GM12872 (cell line): ENCODE results near the gene WDR76.
A peak's percentile ranks its signal among the peaks of the same experiment; 100 is the strongest.

Source experiments
- TF ChIP-seq, protein P1 (sequence below): IDR thresholded peaks from 3 replicates; pipeline ENCODE4 v1.5.1; 2011; ENCODE audit warnings: low read depth, mild to moderate bottlenecking, low read length, moderate library complexity; ENCODE audit not compliant: insufficient read depth

WDR76 gene

DNA sequence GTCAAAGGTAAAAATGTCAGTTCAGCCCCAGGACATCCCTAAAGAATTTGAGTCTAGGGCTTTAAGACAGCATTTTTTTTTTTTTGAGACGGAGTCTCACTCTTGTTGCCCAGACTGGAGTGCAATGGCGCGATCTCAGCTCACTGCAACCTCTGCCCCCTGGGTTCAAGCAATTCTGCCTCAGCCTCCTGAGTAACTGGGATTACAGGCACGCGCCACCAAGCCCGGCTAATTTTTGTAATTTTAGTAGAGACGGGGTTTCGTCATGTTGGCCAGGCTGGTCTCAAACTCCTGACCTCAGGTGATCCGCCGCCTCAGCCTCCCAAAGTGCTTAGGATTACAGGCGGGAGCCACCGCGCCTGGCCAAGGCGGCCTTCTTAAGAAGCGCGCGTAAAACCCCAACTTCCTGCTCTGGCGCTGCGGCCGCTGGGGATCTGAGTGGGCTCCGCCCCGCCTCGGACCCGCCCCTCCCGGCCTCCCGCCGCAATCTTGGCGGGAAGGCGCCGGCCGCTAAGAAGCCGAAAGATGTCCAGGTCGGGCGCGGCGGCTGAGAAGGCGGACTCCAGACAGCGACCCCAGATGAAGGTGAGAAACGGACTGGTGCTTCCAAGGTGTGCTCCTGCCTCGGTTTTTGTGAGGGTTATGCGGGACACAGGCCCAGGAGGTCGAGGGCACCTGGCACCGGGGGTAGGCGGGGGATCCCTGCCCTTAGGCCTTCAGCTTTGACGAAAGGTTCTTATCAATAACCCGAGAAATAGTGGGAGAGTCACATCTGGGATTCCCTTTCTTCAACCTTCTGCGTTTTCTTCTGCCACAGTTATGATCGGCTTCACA, at the start of gene WDR76:
WDR76 (plus strand) TSS at position 495 of the 834 bp plus-strand sequence; CDS start at position 526, 31 bp downstream.
- TF ChIP-seq, protein P1, sequence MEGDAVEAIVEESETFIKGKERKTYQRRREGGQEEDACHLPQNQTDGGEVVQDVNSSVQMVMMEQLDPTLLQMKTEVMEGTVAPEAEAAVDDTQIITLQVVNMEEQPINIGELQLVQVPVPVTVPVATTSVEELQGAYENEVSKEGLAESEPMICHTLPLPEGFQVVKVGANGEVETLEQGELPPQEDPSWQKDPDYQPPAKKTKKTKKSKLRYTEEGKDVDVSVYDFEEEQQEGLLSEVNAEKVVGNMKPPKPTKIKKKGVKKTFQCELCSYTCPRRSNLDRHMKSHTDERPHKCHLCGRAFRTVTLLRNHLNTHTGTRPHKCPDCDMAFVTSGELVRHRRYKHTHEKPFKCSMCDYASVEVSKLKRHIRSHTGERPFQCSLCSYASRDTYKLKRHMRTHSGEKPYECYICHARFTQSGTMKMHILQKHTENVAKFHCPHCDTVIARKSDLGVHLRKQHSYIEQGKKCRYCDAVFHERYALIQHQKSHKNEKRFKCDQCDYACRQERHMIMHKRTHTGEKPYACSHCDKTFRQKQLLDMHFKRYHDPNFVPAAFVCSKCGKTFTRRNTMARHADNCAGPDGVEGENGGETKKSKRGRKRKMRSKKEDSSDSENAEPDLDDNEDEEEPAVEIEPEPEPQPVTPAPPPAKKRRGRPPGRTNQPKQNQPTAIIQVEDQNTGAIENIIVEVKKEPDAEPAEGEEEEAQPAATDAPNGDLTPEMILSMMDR: no peak

DNA sequence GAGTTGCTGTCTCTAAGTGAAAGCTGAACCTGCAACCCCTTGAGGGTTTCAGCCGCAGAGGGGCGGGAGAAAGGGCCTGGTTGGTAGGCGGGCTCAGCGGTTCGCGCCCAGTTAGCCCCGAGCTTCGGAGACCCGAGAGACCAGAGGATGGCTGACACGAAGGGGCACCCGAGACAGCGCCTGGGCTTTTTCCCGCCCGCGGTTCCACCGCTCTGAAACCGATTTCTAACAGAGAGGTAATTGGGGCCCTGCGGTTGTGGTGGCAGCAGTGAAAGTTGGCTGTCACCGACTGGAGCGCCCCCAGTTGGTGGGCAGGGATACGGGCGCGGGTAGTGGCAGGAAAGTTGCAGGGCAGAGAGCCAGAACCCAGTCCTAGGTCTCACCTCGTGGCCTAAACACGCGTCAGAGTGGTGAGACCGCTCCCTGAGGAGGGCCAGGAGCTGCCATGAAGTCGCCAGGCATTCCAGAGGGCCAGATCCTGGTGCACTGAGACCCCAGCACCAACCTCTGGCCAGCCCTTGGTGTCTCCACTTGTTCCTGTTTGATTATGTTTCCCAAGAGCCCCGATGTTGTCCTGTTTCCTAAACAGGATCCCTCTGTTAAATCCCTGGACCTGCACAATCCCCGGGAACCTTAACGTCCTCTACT, 49.4 kb upstream of the WDR76 start:
- TF ChIP-seq, protein P1: peak; percentile 87

GRCh38 chr15:43779016-43779415, 47.8 kb upstream of the WDR76 start:
- TF ChIP-seq, protein P1: no peak

GRCh38 chr15:43789409-43789808, 37.4 kb upstream of the WDR76 start:
- TF ChIP-seq, protein P1: no peak

GRCh38 chr15:43791993-43792760, 34.6 kb upstream of the WDR76 start, which contains the start of gene SERF2:
Gene SERF2, plus strand, starts transcription at chr15:43792320. Its CDS starts 57 bp downstream, at chr15:43792377.
- TF ChIP-seq, protein P1: no peak

DNA sequence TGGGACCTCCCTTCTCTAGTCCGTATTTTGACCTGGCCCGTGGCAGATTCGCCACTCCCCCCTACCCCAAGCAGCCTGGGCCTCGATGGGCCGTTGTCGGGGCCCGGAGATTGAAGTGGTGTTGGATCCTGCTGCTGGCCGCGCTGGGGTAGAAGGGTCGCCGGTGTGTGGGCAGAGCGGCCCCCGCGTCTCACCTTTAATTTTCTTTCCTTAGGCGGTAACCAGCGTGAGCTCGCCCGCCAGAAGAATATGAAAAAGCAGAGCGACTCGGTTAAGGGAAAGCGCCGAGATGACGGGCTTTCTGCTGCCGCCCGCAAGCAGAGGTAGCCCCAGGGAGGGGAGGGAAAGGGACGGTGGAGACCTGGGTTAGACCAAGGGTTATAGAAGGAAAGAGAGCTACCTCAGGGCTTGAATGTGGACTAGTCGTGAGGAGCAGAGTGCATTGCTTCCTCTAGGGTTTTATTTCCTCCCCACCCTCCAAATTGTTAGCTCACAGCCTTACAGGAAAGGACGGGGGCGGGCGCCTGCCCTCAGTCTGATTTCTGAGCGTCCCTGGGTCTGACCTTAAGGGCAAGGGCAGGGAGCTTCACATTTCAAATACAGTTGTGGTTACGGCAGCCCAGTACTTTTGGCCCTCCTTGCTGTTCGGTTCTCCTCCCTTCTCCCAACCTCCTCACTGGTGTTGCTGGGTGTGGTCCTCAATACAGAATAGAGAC, 33.9 kb upstream of the WDR76 start:
- TF ChIP-seq, protein P1: no peak

- TF ChIP-seq, protein P1: no peak
Measured at GRCh38 chr15:43793647-43794046, 33.2 kb upstream of the WDR76 start.
